ENCODE measurements around the gene GFY.
"Not testable (repeated sequence)": the region's sequence is repeated elsewhere in the genome, so short reads cannot be mapped to it uniquely, and the experiment has no call there.

Gene GFY

DNA sequence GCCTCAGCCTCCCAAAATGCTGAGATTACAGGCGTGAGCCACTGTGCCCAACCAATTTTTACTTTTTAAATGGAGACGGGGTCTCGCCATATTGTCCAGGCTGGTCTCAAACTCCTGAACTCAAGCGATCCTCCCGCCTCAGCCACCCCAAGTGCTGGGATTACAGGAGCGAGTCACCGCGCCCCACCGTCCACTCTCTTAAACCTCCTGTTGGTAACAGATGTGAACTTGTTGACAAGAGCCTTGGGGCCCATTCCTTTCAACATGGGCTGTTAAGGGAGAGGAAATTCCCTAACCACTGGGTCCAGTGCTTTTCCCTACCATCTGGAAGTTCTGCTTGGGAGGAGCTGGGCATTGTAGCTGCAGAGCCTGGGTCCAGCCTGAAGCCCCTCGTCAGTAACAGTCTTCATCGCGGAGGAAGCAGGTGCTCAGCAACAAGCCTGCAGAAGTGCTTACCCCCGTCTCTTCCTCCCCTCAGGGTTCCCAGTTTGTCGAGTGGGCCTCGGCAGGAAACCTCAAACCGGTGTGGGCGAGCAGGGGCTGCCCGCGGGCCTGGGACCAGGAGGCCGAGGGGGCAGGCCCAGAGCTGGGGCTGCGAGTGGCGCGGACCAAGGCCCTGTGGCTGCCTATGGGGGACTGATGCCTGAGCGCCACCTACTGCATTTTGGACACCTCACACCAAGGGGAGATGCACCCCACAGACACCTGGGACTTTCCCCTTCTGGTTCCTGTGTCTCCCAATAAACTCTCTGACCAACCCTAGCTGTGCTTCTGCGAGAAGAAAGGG lies 44.8 kb downstream of the GFY start:
- no peak for DNase-seq (ENCODE audit: low read depth)

DNA sequence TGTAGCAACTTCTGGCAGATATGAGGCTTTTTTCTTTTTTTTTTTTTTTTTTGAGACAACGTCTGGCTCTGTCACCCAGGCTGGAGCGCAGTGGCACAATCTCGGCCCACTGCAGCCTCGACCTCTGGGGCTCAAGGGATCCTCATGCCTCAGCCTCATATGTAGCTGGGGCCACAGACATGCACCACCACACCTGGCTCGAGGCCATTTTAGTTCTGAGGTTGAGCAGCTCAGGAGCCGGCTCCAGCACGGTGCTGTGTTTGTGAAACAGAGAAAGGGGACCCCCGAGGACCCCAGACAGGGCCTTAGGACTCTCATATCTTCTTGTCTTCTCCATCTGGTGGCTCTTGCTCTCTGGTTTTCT lies 45.4 kb downstream of the GFY start:
- no peak for DNase-seq (ENCODE audit: low read depth)

DNA sequence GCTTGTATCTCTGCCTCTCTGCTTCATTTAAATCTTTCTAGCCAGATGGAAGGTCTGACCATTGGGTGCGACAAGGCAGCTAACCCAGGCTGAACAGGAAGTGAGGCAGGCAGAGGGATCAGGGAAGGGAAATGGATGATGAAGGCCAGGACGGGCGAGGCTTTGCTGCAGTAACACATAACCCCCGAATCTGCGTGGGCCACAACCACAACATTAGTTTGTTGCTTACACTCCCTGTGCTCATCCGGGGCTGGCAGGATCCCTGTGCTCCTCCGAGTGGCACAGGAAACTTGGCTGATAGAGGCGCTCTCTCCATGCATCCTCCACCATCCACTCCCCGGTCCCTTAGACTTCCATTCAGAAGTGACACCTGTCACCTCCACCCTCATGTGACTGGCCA lies 47.7 kb downstream of the GFY start:
- DNase-seq (ENCODE audit: low read depth): no peak

DNA sequence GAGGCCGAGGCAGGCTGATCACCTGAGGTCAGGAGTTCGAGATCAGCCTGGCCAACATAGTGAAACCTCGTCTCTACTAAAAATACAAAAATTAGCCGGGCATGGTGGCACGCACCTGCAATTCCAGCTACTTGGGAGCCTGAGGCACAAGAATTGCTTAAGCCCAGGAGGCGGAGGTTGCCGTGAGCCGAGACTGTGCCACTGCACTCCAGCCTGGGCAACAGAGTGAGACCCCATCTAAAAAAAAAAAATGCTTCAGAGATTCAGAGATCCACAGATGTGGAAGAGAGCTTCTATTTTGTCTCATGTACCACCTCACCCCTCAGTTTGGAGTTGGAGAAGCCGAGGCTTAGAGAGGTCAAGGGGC lies 48.3 kb downstream of the GFY start:
- DNase-seq (ENCODE audit: low read depth): not testable (repeated sequence)

DNA sequence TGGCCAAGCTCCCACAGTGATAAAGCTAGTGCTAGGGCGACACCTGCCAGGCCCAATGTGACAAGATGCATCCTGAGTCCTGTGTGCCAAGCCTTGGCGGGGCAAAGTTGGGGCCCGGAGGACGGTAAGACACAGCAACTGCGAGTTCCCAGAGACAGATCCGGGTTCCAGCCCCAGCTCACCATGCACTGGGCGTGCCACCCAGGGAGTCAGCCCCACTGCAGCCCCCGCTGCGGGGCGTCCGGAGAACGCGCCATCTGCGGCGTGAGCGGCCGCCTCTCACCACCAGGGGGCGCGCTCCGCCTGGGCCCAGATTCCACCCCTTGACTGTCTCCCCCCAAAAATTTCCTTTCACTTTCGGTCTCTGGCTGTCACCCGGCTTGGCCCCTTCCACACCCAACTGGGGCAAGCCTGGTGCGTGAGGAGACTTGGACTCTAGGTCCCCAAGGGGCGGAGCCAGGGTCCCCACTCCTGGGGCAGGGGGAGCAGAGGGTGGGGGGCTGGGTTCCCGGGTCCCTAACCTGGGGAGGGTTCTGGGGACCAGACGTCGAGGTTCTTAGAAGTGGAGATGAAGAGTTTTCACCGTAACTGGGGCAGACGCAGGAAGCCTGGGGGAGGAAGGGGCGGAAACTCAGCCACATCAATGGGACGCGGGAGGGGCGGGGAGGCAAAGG lies 48.8 kb downstream of the GFY start, which contains the start of gene FLT3LG:
Gene FLT3LG, plus strand, starts transcription at position 348 of the 674 bp plus-strand sequence. CDS start 425 bp downstream, outside the sequence.
- DNase-seq (ENCODE audit: low read depth): no peak

DNA sequence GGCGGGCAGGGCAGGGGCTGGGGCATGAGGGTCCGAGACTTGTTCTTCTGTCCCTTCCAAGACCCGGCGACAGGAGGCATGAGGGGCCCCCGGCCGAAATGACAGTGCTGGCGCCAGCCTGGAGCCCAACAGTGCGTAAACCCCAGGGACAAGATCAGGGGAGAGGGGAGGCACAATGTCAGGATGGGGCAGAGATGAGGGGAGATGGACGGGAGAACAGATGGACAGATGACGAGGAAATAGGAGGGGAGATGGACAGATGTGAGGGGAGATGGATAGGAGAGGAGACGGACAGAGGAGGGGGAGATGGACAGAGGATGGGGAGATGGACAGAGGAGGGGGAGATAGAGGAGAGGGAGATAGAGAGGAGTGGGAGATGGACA lies 49.3 kb downstream of the GFY start:
- no peak for DNase-seq (ENCODE audit: low read depth)

DNA sequence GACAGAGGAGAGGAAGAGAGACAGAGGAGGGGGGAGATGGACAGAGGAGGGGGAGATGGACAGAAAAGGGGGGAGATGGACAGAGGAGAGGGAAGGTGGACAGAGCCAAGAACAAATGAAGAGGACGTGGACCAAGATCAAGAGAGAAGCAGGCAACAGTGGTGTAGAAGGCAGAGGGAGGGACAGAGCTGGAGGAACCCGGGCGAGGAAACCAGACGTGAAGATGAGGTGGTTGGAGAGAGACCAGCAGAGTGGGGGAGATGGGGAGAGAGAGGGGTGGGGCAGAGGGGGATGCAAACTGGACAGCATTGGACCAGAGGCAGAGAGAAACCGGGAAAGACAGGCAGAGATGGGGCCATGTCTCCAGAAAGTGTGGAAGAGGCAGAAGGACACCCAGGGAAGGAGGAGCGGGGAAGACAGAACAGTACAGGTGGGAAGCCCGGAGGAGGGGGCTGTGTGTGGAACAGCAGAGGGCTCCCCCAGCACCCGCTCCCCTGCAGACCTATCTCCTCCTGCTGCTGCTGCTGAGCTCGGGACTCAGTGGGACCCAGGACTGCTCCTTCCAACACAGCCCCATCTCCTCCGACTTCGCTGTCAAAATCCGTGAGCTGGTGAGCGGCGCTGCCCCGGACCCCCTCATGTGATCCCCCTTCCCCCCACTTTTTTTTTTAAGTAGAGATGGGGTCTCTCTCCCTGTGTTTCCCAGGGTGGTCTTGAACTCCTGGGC lies 50.2 kb downstream of the GFY start:
- no peak for DNase-seq (ENCODE audit: low read depth)

DNA sequence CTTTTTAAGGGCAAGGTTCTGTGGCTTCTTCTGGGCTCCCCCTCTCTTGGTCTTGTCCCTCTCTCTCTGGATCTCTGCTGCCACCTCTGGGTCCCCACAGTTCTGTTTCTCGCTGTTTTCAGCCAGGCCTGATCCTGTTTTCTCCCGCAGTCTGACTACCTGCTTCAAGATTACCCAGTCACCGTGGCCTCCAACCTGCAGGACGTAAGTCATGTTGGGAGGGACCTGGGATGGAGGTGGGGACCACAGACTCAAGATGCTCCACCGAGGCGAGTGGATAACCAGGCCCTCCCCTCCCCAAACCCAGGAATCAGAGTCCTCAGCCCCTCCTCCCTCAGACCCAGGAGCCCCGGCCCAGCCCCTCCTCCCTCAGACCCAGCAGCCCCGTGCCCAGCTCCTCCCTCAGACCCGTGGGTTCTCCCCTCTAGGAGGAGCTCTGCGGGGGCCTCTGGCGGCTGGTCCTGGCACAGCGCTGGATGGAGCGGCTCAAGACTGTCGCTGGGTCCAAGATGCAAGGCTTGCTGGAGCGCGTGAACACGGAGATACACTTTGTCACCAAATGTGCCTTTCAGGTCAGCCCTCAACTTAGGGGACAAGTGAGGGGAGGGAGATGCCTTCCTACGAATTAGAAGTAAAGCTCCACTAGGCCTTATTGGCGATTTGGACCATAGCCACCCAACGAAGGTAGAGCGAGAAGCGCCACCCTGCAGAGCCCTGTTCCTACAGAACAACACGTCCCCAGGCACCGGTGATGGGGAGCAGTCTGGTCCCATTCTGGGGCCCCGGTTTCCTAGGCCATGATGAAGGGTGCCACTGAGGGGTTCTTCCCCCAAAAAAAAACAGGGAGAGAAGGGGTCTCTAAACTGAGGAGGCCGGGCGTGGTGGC lies 51.0 kb downstream of the GFY start:
- DNase-seq (ENCODE audit: low read depth): no peak

All from non-pigmented ciliary epithelial cell (primary cell).